Measurements from ENCODE around the gene ASPSCR1.

The ASPSCR1 gene

GRCh38 chr17:82065638-82066303 is 88.3 kb downstream of the ASPSCR1 start, which contains the start of gene DUS1L:
Gene DUS1L, minus strand, starts transcription at chr17:82065804. Its CDS starts 745 bp downstream, at chr17:82065059.
- H2BK120ac ChIP-seq (ENCODE audit: low read depth, low read length): peak within 1 kb of the TSS; percentile 81
- H3K14ac ChIP-seq (ENCODE audit: low read length): peak within 1 kb of the TSS; percentile 38
- peak within 1 kb of the TSS; percentile 80 for H3K23ac ChIP-seq (ENCODE audit: low read depth, low read length, poor library complexity)
- H2AK5ac ChIP-seq (ENCODE audit: low read depth, low read length): peak within 1 kb of the TSS; percentile 97
- H3K27ac ChIP-seq (replicated peaks; ENCODE audit: low read length): no peak within 1 kb of the TSS
- peak within 1 kb of the TSS; percentile 10 for H2BK12ac ChIP-seq (ENCODE audit: low read length)
- peak within 1 kb of the TSS; percentile 96 for H2AFZ ChIP-seq (ENCODE audit: low read length)
- peaks cover 7 to 8% of the 10 kb centered on the region in 2 donors for H3K4me1 ChIP-seq (ENCODE audit: control insufficient read depth in 2 of 2, insufficient read depth in 1 of 2, low read depth in 1 of 2, low read length in 2 of 2)
- no peak within 1 kb of the TSS for H2BK5ac ChIP-seq (ENCODE audit: low read length)
- peak within 1 kb of the TSS; percentile 64 to 98 for H3K4me3 ChIP-seq (ENCODE audit: low read length in 2 of 2)
- no peaks in the 10 kb centered on the region for H3K9me3 ChIP-seq (replicated peaks in 1 of 2; ENCODE audit: control insufficient read depth in 2 of 2, insufficient read depth in 1 of 2, low read depth in 1 of 2, low read length in 2 of 2)
- peak; percentile 56 for DNase-seq (ENCODE audit: low spot score)
- H3K9ac ChIP-seq (ENCODE audit: low read depth, low read length, poor library complexity): peak within 1 kb of the TSS; percentile 90
- H3K27me3 ChIP-seq (ENCODE audit: control insufficient read depth in 3 of 3, insufficient read depth in 3 of 3, low read depth in 1 of 3, low read length in 3 of 3): no peaks in the 10 kb centered on the region
- no CpG with 5 or more reads among the region's 88 CpGs for WGBS, 2 donors (ENCODE audit: extremely low coverage in 2 of 2, insufficient read length in 2 of 2, insufficient replicate concordance in 1 of 2)
- peaks cover 26 to 32% of the 10 kb centered on the region in 2 donors for H3K36me3 ChIP-seq (replicated peaks in 1 of 2; ENCODE audit: control insufficient read depth in 2 of 2, insufficient read depth in 2 of 2, low read length in 2 of 2)
- no peak within 1 kb of the TSS for H4K91ac ChIP-seq (ENCODE audit: low read depth, low read length, poor library complexity)
- H3K4me2 ChIP-seq (ENCODE audit: insufficient read depth, low read length, poor library complexity, severe bottlenecking): peak within 1 kb of the TSS; percentile 97
- peak within 1 kb of the TSS; percentile 76 for H3K4ac ChIP-seq (ENCODE audit: low read length)
- peaks cover 10% of the 10 kb centered on the region for H3K79me1 ChIP-seq (ENCODE audit: low read depth, low read length)
- H4K8ac ChIP-seq (ENCODE audit: low read depth, low read length): peak within 1 kb of the TSS; percentile 92
- peak within 1 kb of the TSS; percentile 89 for H2BK15ac ChIP-seq (ENCODE audit: low read length)
- peak within 1 kb of the TSS; percentile 94 for H3K18ac ChIP-seq (ENCODE audit: low read length)

All from neuronal stem cell (in vitro differentiated cells).